Right lobe of liver (tissue), 6 donors: ENCODE results near the gene CALD1. TPM values are rescaled to one million over a fixed set of nuclear protein-coding genes. Genes with fewer than 3 reads are reported as not detected.

Experiments used
- ATAC-seq, 4 donors: fragments of 200-7000 bp; cut with Tn5 transposase; one replicate each; pipeline ENCODE4 v1.9.1; 2020; ENCODE audit warnings: mild to moderate bottlenecking in 4 of 4, moderate library complexity in 4 of 4
- DNase-seq, 3 donors: peaks; one replicate each; pipeline ENCODE4 v3.0.0-alpha.2; 2020
- H3K27ac ChIP-seq, 3 donors: fragments of 200-600 bp; one replicate each; pipeline ENCODE4 v1.8.0; 2022
- H3K27me3 ChIP-seq, 2 donors: fragments of 200-600 bp; one replicate each; pipeline ENCODE4 v1.8.0; 2022
- H3K36me3 ChIP-seq, 4 donors: fragments of 200-600 bp; sonication (generic) in 1 of 4; one replicate each; pipeline versions ENCODE4 v1.5.1 to v1.8.0; 2017 to 2022; ENCODE audit warnings: control low read depth in 1 of 4
- H3K4me1 ChIP-seq, 4 donors: fragments of 200-600 bp; sonication (generic) in 1 of 4; one replicate each; pipeline versions ENCODE4 v1.5.1 to v1.8.0; 2017 to 2022; ENCODE audit warnings: control low read depth in 1 of 4
- H3K4me3 ChIP-seq, 3 donors: fragments of 200-600 bp; one replicate each; pipeline ENCODE4 v1.8.0; 2022
- H3K9me3 ChIP-seq, 4 donors: fragments of 200-600 bp; sonication (generic) in 1 of 4; one replicate each; pipeline versions ENCODE4 v1.5.1 to v1.8.0; 2017 to 2022; ENCODE audit warnings: control low read depth in 1 of 4
- CTCF ChIP-seq, 4 donors: fragments of 200-600 bp in 3 of 4; fragments of 450-650 bp in 1 of 4; IDR thresholded peaks; one replicate each; pipeline versions ENCODE4 v1.5.1 to v1.8.0; 2016 to 2022; ENCODE audit warnings: antibody characterized with exemption in 4 of 4, mild to moderate bottlenecking in 2 of 4
- POLR2A ChIP-seq: fragments of 450-650 bp; IDR thresholded peaks from one replicate; pipeline ENCODE4 v1.6.1; 2017; ENCODE audit warnings: antibody characterized with exemption, mild to moderate bottlenecking
- WGBS: methylation state at CpG from one replicate; pipeline ENCODE4 v1.1.6; 2018; ENCODE audit warnings: low coverage, low lambda C conversion rate; ENCODE audit not compliant: insufficient coverage; ENCODE audit errors: missing lambda C conversion rate; 5-methylcytosine and 5-hydroxymethylcytosine counted together
- intact Hi-C, 2 donors: fragments of 100-400 bp; cut with DNase I; formaldehyde crosslinking; loops; one replicate each; pipeline versions ENCODE4 v1.11.2 to v1.14.1; 2022
- small RNA-seq, 2 experiments: library from RNA; depleted of rRNA; stranded (forward); fragments of <200 nt; gene quantifications; one replicate each; pipeline ENCODE3, GENCODE V24; 2016
- total RNA-seq, 6 experiments: library from RNA; depleted of rRNA in 2 of 6; stranded (reverse); fragments of >200 nt in 2 of 6; fragmentation: NEBNext Ultra II Directional in 3 of 6; extraction: Animal tissue kit (Norgen Biotek cat#: 25700) in 3 of 6; gene quantifications; one replicate each; pipeline versions ENCODE4 v1.1.0 to v1.2.4, GENCODE V29; 2016 to 2023
- donor health status: DM: no; HTN: yes; CAD: no.
- donor health status: DM: no; HTN: no; CAD: no.
- donor health status: DM: no; HTN: no; CAD: no.
- donor health status: DM: no; HTN: yes; CAD: no.
- donor health status: DM: no; HTN: yes; CAD: no.

The CALD1 gene
- total RNA-seq, 6 experiments from 2014 or later: 110 to 181 (median 131) TPM

GRCh38 chr7:134997214-134997885 is 217.9 kb downstream of the CALD1 start:
- WGBS: 69% methylated on average over 3 of the region's 3 CpGs
- ATAC-seq (peak; percentile 51 to 71 (median 64)), DNase-seq (no peak)
- TF ChIP-seq POLR2A (no peak), CTCF (IDR thresholded peaks at IDR 0.05) (no peak)
- Histone ChIP-seq H3K4me1 (peaks cover 0 to 45% (median 7%) of the 10 kb centered on the region in 4 donors), H3K36me3 (no peaks in the 10 kb centered on the region), H3K4me3 (no peak overlapping the region), H3K27ac (peak overlapping the region; percentile 12 to 81 (median 42)), H3K27me3 (no peaks in the 10 kb centered on the region), H3K9me3 (no peaks in the 10 kb centered on the region)
- intact Hi-C loops: no loop called here

- peaks cover 0 to 28% (median 0%) of the 10 kb centered on the region in 4 donors for H3K4me1 ChIP-seq
Measured at GRCh38 chr7:134999136-134999535, 219.7 kb downstream of the CALD1 start.

GRCh38 chr7:135001390-135002165 is 222.1 kb downstream of the CALD1 start:
- peaks cover 0 to 24% (median 0%) of the 10 kb centered on the region in 4 donors for H3K4me1 ChIP-seq

More at GRCh38 chr7:134999136-134999535, 219.7 kb downstream of the CALD1 start:
- Histone ChIP-seq H3K36me3 (no peaks in the 10 kb centered on the region), H3K27me3 (no peaks in the 10 kb centered on the region), H3K27ac (no peak overlapping the region), H3K4me3 (no peak overlapping the region), H3K9me3 (no peaks in the 10 kb centered on the region)
- intact Hi-C loops: no loop called here
- WGBS: no CpG with 5 or more reads among the region's 3 CpGs
- no peak for DNase-seq
- no peak for TF ChIP-seq CTCF (IDR thresholded peaks at IDR 0.05)
- TF ChIP-seq POLR2A: no peak
- no peak for ATAC-seq

GRCh38 chr7:135012229-135012628 is 232.8 kb downstream of the CALD1 start:
- DNase-seq (no peak), ATAC-seq (no peak)
- Histone ChIP-seq H3K27me3 (no peaks in the 10 kb centered on the region), H3K27ac (no peak overlapping the region), H3K36me3 (no peaks in the 10 kb centered on the region), H3K4me1 (no peaks in the 10 kb centered on the region), H3K4me3 (no peak overlapping the region), H3K9me3 (no peaks in the 10 kb centered on the region)
- TF ChIP-seq CTCF (IDR thresholded peaks at IDR 0.05): no peak
- TF ChIP-seq POLR2A: no peak
- intact Hi-C loops: no loop called here

More at GRCh38 chr7:135001390-135002165, 222.1 kb downstream of the CALD1 start:
- H3K27me3 ChIP-seq: no peaks in the 10 kb centered on the region
- no peak for DNase-seq
- intact Hi-C loops: no loop called here
- peak overlapping the region in 1 of 3 donors; percentile 19 for H3K27ac ChIP-seq
- TF ChIP-seq CTCF (IDR thresholded peaks at IDR 0.05): no peak
- H3K4me3 ChIP-seq: no peak overlapping the region
- WGBS: 10% methylated on average over 1 of the region's 1 CpG
- ATAC-seq: peak; percentile 33 to 78 (median 70)
- no peaks in the 10 kb centered on the region for H3K9me3 ChIP-seq
- H3K36me3 ChIP-seq: no peaks in the 10 kb centered on the region

Small RNA genes within 50 kb of the gene (small RNA-seq; reads per million reads assigned to genes)
- gene TUBB3P2: 0 reads per million in 2 experiments

Other genes starting within 250 kb of the CALD1 start
- 10 to 100 TPM in 1 of 6 experiments, 1 to 10 TPM in 3, not detected in 2; 1.8 to 40.4 (median 2.4) TPM for gene AKR1B15, start 230.5 kb upstream of the CALD1 start, total RNA-seq
- 10 to 100 TPM in 1 of 6 experiments, 1 to 10 TPM in 5; 5.9 to 10.9 (median 7.3) TPM for gene BPGM, start 132.8 kb upstream of the CALD1 start, total RNA-seq
- 1 to 10 TPM; 1.2 to 3.5 (median 2.2) TPM for gene AGBL3, start 206.9 kb downstream of the CALD1 start, total RNA-seq